Activated CD4-positive, alpha-beta T cell treated with anti-CD3 and anti-CD28 coated beads, Interleukin-2, amount 50 U/mL, for 48 hours (primary cell): Measurements from ENCODE around the gene BCL11B.

ENCODE experiments used
- DNase-seq, 2 experiments: peaks; one replicate each; pipeline ENCODE4 v3.0.0-alpha.2; 2020

The BCL11B gene

GRCh38 chr14:99155173-99156089, 116.6 kb downstream of the BCL11B start:
- DNase-seq: no peak

GRCh38 chr14:99150236-99150635, 121.8 kb downstream of the BCL11B start:
- DNase-seq: no peak

- DNase-seq: no peak
Observed at GRCh38 chr14:99148861-99149610, 123.0 kb downstream of the BCL11B start.

- DNase-seq: no peak
Observed at GRCh38 chr14:99148131-99148530, 123.9 kb downstream of the BCL11B start.

GRCh38 chr14:99147366-99147740, 124.6 kb downstream of the BCL11B start:
- DNase-seq: no peak

- no peak for DNase-seq
Observed at GRCh38 chr14:99146616-99147365, 125.2 kb downstream of the BCL11B start.

GRCh38 chr14:99145307-99145706, 126.7 kb downstream of the BCL11B start:
- no peak for DNase-seq

GRCh38 chr14:99143793-99144192, 128.2 kb downstream of the BCL11B start:
- no peak for DNase-seq

- no peak for DNase-seq
Observed at GRCh38 chr14:99143126-99143525, 128.9 kb downstream of the BCL11B start.

GRCh38 chr14:99141236-99141635, 130.8 kb downstream of the BCL11B start:
- DNase-seq: no peak

- DNase-seq: no peak
Observed at GRCh38 chr14:99138999-99139865, 132.8 kb downstream of the BCL11B start.

GRCh38 chr14:99137913-99138571, 134.0 kb downstream of the BCL11B start:
- DNase-seq: no peak

- no peak for DNase-seq
Observed at GRCh38 chr14:99137001-99137700, 134.8 kb downstream of the BCL11B start.

GRCh38 chr14:99136401-99136800, 135.6 kb downstream of the BCL11B start:
- no peak for DNase-seq

- no peak for DNase-seq
Observed at GRCh38 chr14:99136047-99136400, 136.0 kb downstream of the BCL11B start.

GRCh38 chr14:99134516-99135046, 137.4 kb downstream of the BCL11B start:
- no peak for DNase-seq

GRCh38 chr14:99133636-99134515, 138.1 kb downstream of the BCL11B start:
- DNase-seq: no peak

GRCh38 chr14:99132821-99133635, 139.0 kb downstream of the BCL11B start:
- no peak for DNase-seq
